HCT116 (cell line): Measurements from ENCODE around the gene METTL21A. TPM values are rescaled to one million over a fixed set of nuclear protein-coding genes. Genes with fewer than 3 reads are reported as not detected.

Experiments used
- ATAC-seq: fragments of 200-7000 bp; cut with Tn5 transposase; 2 replicates; pipeline ENCODE4 v1.9.1; 2020; ENCODE audit warnings: mild to moderate bottlenecking, moderate library complexity
- BruUV-seq: library from RNA; stranded (reverse); fragments of 400-500 nt; replicated peaks from 2 replicates; lab custom pipeline; 2021; lab: Mats Ljungman, UMichigan
- CTCF ChIA-PET: fragments of 300-600 bp; sonication (Branson Sonifier 250); formaldehyde crosslinking; loops from one replicate; lab custom pipeline; 2021; ENCODE audit warnings: antibody characterized with exemption; lab: Charles Lee
- POLR2A ChIA-PET: fragments of 300-600, 350-600 bp; sonication (Branson Sonifier 250); formaldehyde crosslinking; loops from one replicate; lab custom pipeline; 2021; ENCODE audit warnings: antibody characterized with exemption; lab: Charles Lee
- RAD21 ChIA-PET, 2 experiments: fragments of 300-600 bp; sonication (Branson Sonifier 250); formaldehyde crosslinking; loops; one replicate each; lab custom pipeline; 2023; ENCODE audit warnings: low total read pairs in 2 of 2; ENCODE audit not compliant: uncharacterized antibody in 2 of 2, unreplicated experiment in 2 of 2, low non-redundant PET in 1 of 2; lab: Charles Lee
- DNase-seq: peaks from one replicate; pipeline ENCODE4 v3.0.0-alpha.2; 2010; ENCODE audit warnings: low read depth, low spot score
- H2AFZ ChIP-seq: fragments of 200-600 bp; shearing (Covaris generic), sonication (generic); 2 replicates; pipeline ENCODE4 v1.6.1; 2017; ENCODE audit warnings: low read depth, mixed run types, mixed read lengths, antibody characterized with exemption, low read length; ENCODE audit not compliant: poor library complexity, severe bottlenecking
- H3K27ac ChIP-seq: 2 replicates; pipeline ENCODE4 v1.5.1; 2012; ENCODE audit warnings: low read depth, low read length
- H3K27me3 ChIP-seq: fragments of 200-600 bp; sonication (generic); 2 replicates; pipeline ENCODE4 v1.6.1; 2016; ENCODE audit warnings: mixed run types, low read length, mixed read lengths; ENCODE audit not compliant: insufficient read depth
- H3K36me3 ChIP-seq, 2 experiments: fragments of 200-500 bp in 1 of 2; fragments of 200-600 bp in 1 of 2; sonication (Bioruptor generic) in 1 of 2; sonication (generic) in 1 of 2; 2 replicates each; pipeline versions ENCODE4 v1.5.1 to v1.6.1; 2014 to 2016; ENCODE audit warnings: low read length in 2 of 2, inconsistent platforms in 1 of 2, mixed read lengths in 1 of 2, mixed run types in 1 of 2; ENCODE audit not compliant: insufficient read depth in 2 of 2, control insufficient read depth in 1 of 2
- H3K4me1 ChIP-seq, 2 experiments: fragments of 200-600 bp in 1 of 2; sonication (generic) in 1 of 2; 2 replicates each; pipeline versions ENCODE4 v1.5.1 to v1.6.1; 2012 to 2017; ENCODE audit warnings: low read length in 2 of 2, inconsistent platforms in 1 of 2, mild to moderate bottlenecking in 1 of 2, mixed read lengths in 1 of 2, mixed run types in 1 of 2, moderate library complexity in 1 of 2; ENCODE audit not compliant: insufficient read depth in 2 of 2, control insufficient read depth in 1 of 2
- H3K4me2 ChIP-seq: fragments of 200-600 bp; sonication (generic); 2 replicates; pipeline ENCODE4 v1.6.1; 2017; ENCODE audit warnings: mixed run types, low read length, mixed read lengths
- H3K4me3 ChIP-seq, 2 experiments: fragments of 200-600 bp in 1 of 2; sonication (generic) in 1 of 2; replicated peaks in 1 of 2; 2 replicates each; pipeline ENCODE4 v1.5.1; 2011 to 2016; ENCODE audit warnings: low read length in 2 of 2, control low read depth in 1 of 2, low read depth in 1 of 2, mild to moderate bottlenecking in 1 of 2, mixed read lengths in 1 of 2, mixed run types in 1 of 2
- H3K79me2 ChIP-seq: fragments of 200-600 bp; sonication (generic); 2 replicates; pipeline ENCODE4 v1.6.1; 2017; ENCODE audit warnings: mild to moderate bottlenecking, mixed run types, low read length, moderate library complexity, mixed read lengths; ENCODE audit not compliant: insufficient read depth
- H3K9ac ChIP-seq: fragments of 200-600 bp; sonication (generic); 2 replicates; pipeline ENCODE4 v1.6.1; 2016; ENCODE audit warnings: low read length, mixed read lengths
- H3K9me2 ChIP-seq: fragments of 200-600 bp; sonication (generic), shearing (Covaris generic); 2 replicates; pipeline ENCODE4 v1.6.1; 2017; ENCODE audit warnings: mixed run types, mild to moderate bottlenecking, moderate library complexity; ENCODE audit not compliant: insufficient read depth
- H3K9me3 ChIP-seq, 2 experiments: fragments of 200-500 bp in 1 of 2; fragments of 200-600 bp in 1 of 2; sonication (Bioruptor generic) in 1 of 2; sonication (generic) in 1 of 2; 2 replicates each; pipeline ENCODE4 v1.6.1; 2014 to 2017; ENCODE audit warnings: low read length in 2 of 2, mixed read lengths in 2 of 2, inconsistent platforms in 1 of 2, low read depth in 1 of 2, mild to moderate bottlenecking in 1 of 2, mixed run types in 1 of 2, moderate library complexity in 1 of 2; ENCODE audit not compliant: control insufficient read depth in 1 of 2, insufficient read depth in 1 of 2
- H4K20me1 ChIP-seq: fragments of 200-600 bp; sonication (generic), shearing (Covaris generic); 2 replicates; pipeline ENCODE4 v1.6.1; 2017; ENCODE audit warnings: mixed run types, mild to moderate bottlenecking, moderate library complexity; ENCODE audit not compliant: insufficient read depth
- CEBPB ChIP-seq: IDR thresholded peaks from 2 replicates; pipeline ENCODE4 v1.6.1; 2012; ENCODE audit warnings: low read depth
- ELF1 ChIP-seq: IDR thresholded peaks from 2 replicates; pipeline ENCODE4 v1.6.1; 2012; ENCODE audit warnings: low read depth, borderline replicate concordance
- EZH2 ChIP-seq: fragments of 200-600 bp; sonication (generic); IDR thresholded peaks from 2 replicates; pipeline ENCODE4 v1.6.1; 2017; ENCODE audit warnings: antibody characterized with exemption, mixed run types
- POLR2AphosphoS5 ChIP-seq: IDR thresholded peaks from 2 replicates; pipeline ENCODE4 v1.6.1; 2011; ENCODE audit warnings: mild to moderate bottlenecking, low read depth, low read length, moderate library complexity
- SIN3A ChIP-seq: IDR thresholded peaks from 2 replicates; pipeline ENCODE4 v1.6.1; 2012; ENCODE audit warnings: low read depth
- SP1 ChIP-seq: IDR thresholded peaks from 2 replicates; pipeline ENCODE4 v1.6.1; 2012; ENCODE audit warnings: low read depth
- TCF7L2 ChIP-seq: IDR thresholded peaks from 2 replicates; pipeline ENCODE4 v1.7.0; 2011; ENCODE audit warnings: borderline replicate concordance, inconsistent platforms; ENCODE audit not compliant: insufficient read depth, insufficient read length; ENCODE audit errors: extremely low read depth
- YY1 ChIP-seq: IDR thresholded peaks from 2 replicates; pipeline ENCODE4 v1.6.1; 2011; ENCODE audit warnings: low read length, low read depth, moderate library complexity, mild to moderate bottlenecking; ENCODE audit not compliant: insufficient replicate concordance; ENCODE audit errors: extremely low read depth
- intact Hi-C: fragments of 100-400 bp; cut with micrococcal nuclease; formaldehyde crosslinking; loops from 2 replicates; pipeline ENCODE4 v1.10.0; 2022
- total RNA-seq: library from RNA; stranded (reverse); gene quantifications from one replicate; pipeline ENCODE4 v1.2.1, GENCODE V29; 2021; ENCODE audit not compliant: unreplicated experiment
- TF ChIP-seq, protein P1 (sequence below): IDR thresholded peaks from 2 replicates; pipeline ENCODE4 v1.6.1; 2012
- TF ChIP-seq, protein P2 (sequence below): IDR thresholded peaks from 2 replicates; pipeline ENCODE4 v1.6.1; 2011; ENCODE audit warnings: mild to moderate bottlenecking, low read length, moderate library complexity; ENCODE audit not compliant: insufficient replicate concordance; ENCODE audit errors: extremely low read depth
- TF ChIP-seq, protein P3 (sequence below): IDR thresholded peaks from 2 replicates; pipeline ENCODE4 v1.6.1; 2012; ENCODE audit warnings: low read depth
- TF ChIP-seq, protein P4 (sequence below): IDR thresholded peaks from 2 replicates; pipeline ENCODE4 v1.6.1; 2012

The METTL21A gene
- total RNA-seq, 1 experiment from 2014 or later, result 25.7 TPM

DNA sequence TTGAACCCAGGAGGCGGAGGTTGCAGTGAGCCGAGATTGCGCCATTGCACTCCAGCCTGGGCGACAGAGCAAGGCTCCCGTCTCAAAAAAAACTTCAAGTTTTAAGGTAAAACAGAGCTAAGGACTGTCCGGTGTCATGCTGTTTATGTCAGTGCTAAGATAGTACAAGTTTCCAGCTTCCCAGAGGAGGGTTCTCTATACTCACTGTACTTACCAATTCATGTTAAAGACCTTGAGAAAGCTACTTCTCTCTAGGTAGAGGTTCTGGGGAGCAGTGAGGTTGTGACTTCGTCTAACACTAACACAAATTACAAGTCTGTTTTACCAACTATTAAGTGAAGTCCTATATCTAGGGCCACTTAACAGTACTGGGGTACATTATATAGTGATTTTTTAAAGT, 18.8 kb downstream of the METTL21A start (continued):
- TF ChIP-seq EZH2, result no peak
- no peak for TF ChIP-seq SIN3A
- TF ChIP-seq, all 23 proteins: peak for 0

DNA sequence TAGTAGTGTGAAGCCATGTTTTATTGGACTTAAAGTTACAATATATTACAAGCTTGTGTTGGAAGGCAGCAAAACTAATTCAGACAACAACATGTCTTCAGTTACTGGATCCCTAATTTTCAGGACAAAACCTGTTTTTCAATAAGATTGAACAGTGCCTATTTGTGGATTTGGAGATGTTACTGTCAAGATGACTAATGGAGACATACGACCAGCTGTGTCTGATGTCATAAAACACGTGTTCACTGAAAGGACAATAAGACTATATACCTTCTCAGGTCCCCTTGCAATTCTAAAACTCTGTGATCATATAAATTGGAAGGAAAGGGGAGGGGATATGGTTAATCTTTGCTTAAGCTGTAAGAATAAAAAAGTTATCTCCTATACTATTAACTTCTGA, 21.7 kb downstream of the METTL21A start:
- no peaks in the 10 kb centered on the region for H3K4me1 ChIP-seq
- H3K9me3 ChIP-seq, result no peaks in the 10 kb centered on the region
- H3K9ac ChIP-seq, result no peak overlapping the region
- H4K20me1 ChIP-seq, result no peaks in the 10 kb centered on the region; the same call in 1 of the 2 replicates
- DNase-seq, result no peak
- BruUV-seq, result no TSS peak
- TF ChIP-seq, protein P1, sequence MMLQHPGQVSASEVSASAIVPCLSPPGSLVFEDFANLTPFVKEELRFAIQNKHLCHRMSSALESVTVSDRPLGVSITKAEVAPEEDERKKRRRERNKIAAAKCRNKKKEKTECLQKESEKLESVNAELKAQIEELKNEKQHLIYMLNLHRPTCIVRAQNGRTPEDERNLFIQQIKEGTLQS, result no peak
- TF ChIP-seq POLR2AphosphoS5, result no peak
- no peak for TF ChIP-seq SP1
- no peak overlapping the region for H3K4me3 ChIP-seq
- H3K4me2 ChIP-seq, result no peak overlapping the region
- no peak overlapping the region for H2AFZ ChIP-seq
- 0 out of 4 replicates have a peak, but pooled peaks cover 0 to 2% of the 10 kb centered on the region in 2 experiments for H3K36me3 ChIP-seq
- ChIA-PET CTCF (no interaction called here), POLR2A (no interaction called here), RAD21 (no interaction called here)
- intact Hi-C loops, result no loop called here
- no peak overlapping the region for H3K27ac ChIP-seq
- H3K79me2 ChIP-seq, result no peaks in the 10 kb centered on the region; the same call in none of the 2 replicates
- H3K27me3 ChIP-seq, result no peaks in the 10 kb centered on the region
- ATAC-seq, result no peak
- H3K9me2 ChIP-seq, result no peaks in the 10 kb centered on the region

DNA sequence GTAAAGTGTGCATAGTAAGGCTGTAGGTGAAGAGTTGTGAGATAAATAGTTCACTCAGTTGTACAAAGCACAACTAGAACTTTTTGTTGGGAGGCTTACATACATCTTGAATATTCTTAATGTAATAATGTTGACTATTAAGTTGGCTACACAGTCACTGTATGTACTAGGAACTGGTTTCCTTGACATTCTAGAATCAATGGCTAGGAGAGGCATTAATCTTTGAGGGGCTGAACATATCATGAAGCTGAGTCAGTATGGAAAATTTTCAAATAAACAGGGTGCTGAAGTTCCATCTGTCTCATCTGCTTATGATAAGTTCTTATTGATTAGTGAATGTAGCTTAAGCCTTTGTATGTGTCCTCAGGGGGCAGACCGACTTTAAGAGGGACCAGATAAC, 23.4 kb downstream of the METTL21A start:
- Histone ChIP-seq H3K9me3 (no peaks in the 10 kb centered on the region), H3K4me1 (no peaks in the 10 kb centered on the region), H3K27me3 (no peaks in the 10 kb centered on the region), H2AFZ (no peak overlapping the region), H4K20me1 (no peaks in the 10 kb centered on the region; the same call in 1 of the 2 replicates), H3K9me2 (no peaks in the 10 kb centered on the region), H3K9ac (no peak overlapping the region), H3K4me2 (no peak overlapping the region), H3K79me2 (no peaks in the 10 kb centered on the region; the same call in 1 of the 2 replicates), H3K27ac (no peak overlapping the region), H3K36me3 (0 out of 4 replicates have a peak, but pooled peaks cover 0 to 2% of the 10 kb centered on the region in 2 experiments), H3K4me3 (no peak overlapping the region)
- intact Hi-C loops, result no loop called here
- ChIA-PET POLR2A (no interaction called here), CTCF (no interaction called here), RAD21 (no interaction called here)
- BruUV-seq, result no TSS peak
- ATAC-seq, result no peak
- DNase-seq, result no peak
- TF ChIP-seq, protein P2, sequence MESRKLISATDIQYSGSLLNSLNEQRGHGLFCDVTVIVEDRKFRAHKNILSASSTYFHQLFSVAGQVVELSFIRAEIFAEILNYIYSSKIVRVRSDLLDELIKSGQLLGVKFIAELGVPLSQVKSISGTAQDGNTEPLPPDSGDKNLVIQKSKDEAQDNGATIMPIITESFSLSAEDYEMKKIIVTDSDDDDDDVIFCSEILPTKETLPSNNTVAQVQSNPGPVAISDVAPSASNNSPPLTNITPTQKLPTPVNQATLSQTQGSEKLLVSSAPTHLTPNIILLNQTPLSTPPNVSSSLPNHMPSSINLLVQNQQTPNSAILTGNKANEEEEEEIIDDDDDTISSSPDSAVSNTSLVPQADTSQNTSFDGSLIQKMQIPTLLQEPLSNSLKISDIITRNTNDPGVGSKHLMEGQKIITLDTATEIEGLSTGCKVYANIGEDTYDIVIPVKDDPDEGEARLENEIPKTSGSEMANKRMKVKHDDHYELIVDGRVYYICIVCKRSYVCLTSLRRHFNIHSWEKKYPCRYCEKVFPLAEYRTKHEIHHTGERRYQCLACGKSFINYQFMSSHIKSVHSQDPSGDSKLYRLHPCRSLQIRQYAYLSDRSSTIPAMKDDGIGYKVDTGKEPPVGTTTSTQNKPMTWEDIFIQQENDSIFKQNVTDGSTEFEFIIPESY, result no peak
- TF ChIP-seq, protein P3, sequence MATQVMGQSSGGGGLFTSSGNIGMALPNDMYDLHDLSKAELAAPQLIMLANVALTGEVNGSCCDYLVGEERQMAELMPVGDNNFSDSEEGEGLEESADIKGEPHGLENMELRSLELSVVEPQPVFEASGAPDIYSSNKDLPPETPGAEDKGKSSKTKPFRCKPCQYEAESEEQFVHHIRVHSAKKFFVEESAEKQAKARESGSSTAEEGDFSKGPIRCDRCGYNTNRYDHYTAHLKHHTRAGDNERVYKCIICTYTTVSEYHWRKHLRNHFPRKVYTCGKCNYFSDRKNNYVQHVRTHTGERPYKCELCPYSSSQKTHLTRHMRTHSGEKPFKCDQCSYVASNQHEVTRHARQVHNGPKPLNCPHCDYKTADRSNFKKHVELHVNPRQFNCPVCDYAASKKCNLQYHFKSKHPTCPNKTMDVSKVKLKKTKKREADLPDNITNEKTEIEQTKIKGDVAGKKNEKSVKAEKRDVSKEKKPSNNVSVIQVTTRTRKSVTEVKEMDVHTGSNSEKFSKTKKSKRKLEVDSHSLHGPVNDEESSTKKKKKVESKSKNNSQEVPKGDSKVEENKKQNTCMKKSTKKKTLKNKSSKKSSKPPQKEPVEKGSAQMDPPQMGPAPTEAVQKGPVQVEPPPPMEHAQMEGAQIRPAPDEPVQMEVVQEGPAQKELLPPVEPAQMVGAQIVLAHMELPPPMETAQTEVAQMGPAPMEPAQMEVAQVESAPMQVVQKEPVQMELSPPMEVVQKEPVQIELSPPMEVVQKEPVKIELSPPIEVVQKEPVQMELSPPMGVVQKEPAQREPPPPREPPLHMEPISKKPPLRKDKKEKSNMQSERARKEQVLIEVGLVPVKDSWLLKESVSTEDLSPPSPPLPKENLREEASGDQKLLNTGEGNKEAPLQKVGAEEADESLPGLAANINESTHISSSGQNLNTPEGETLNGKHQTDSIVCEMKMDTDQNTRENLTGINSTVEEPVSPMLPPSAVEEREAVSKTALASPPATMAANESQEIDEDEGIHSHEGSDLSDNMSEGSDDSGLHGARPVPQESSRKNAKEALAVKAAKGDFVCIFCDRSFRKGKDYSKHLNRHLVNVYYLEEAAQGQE, result no peak
- TF ChIP-seq POLR2AphosphoS5 (no peak), YY1 (no peak), CEBPB (no peak), SIN3A (no peak), TCF7L2 (no peak), ELF1 (no peak)
- TF ChIP-seq, protein P4, sequence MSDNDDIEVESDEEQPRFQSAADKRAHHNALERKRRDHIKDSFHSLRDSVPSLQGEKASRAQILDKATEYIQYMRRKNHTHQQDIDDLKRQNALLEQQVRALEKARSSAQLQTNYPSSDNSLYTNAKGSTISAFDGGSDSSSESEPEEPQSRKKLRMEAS, result no peak
